Measurements from ENCODE around the gene NOP9. TPM values are rescaled to one million over a fixed set of nuclear protein-coding genes. Genes with fewer than 3 reads are reported as not detected.

The NOP9 gene
- total RNA-seq, 2 donors from 2014 or later: 21.2 to 22.9 TPM

DNA sequence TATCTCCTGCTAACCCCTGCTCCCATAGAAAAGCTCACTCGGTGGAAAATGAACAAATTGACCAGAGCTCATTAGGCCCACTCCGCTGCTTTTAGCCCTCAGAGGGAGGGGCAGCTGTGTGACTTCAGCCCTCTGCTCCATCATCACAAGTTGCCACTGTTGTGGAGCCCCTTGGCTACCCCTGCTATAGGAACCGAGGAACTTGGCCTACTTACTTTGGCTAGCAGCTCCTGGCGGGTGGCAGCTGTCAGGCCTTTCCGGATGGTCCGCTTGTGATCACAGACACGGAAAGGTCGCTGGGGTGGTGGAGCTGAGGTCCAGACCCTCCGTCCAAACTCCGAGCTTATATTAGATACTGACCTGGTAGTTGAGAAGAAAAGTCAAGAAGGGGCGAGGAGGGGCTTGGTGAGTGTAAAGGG is 7.5 kb downstream of the NOP9 start:
- peaks cover 8% of the 10 kb centered on the region for H3K4me1 ChIP-seq (replicated peaks)
- intact Hi-C loops (cut with DNase I): no loop called here
- H3K4me3 ChIP-seq: no peak overlapping the region
- DNase-seq (ENCODE audit: low spot score): no peak
- 82% methylated on average over 11 of the region's 11 CpGs for WGBS
- H3K36me3 ChIP-seq: peaks cover 14 to 25% of the 10 kb centered on the region in 2 donors
- no peak overlapping the region for H3K27ac ChIP-seq
- TF ChIP-seq POLR2AphosphoS5 (IDR thresholded peaks at IDR 0.05) (no peak), POLR2A (IDR thresholded peaks at IDR 0.05) (no peak)
- TF ChIP-seq, protein P1, sequence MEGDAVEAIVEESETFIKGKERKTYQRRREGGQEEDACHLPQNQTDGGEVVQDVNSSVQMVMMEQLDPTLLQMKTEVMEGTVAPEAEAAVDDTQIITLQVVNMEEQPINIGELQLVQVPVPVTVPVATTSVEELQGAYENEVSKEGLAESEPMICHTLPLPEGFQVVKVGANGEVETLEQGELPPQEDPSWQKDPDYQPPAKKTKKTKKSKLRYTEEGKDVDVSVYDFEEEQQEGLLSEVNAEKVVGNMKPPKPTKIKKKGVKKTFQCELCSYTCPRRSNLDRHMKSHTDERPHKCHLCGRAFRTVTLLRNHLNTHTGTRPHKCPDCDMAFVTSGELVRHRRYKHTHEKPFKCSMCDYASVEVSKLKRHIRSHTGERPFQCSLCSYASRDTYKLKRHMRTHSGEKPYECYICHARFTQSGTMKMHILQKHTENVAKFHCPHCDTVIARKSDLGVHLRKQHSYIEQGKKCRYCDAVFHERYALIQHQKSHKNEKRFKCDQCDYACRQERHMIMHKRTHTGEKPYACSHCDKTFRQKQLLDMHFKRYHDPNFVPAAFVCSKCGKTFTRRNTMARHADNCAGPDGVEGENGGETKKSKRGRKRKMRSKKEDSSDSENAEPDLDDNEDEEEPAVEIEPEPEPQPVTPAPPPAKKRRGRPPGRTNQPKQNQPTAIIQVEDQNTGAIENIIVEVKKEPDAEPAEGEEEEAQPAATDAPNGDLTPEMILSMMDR (IDR thresholded peaks at IDR 0.05): no peak
- no peaks in the 10 kb centered on the region for H3K9me3 ChIP-seq
- no peaks in the 10 kb centered on the region for H3K27me3 ChIP-seq (replicated peaks; ENCODE audit: insufficient read depth)

GRCh38 chr14:24307575-24308341 is 8.1 kb downstream of the NOP9 start, which contains the start of gene CIDEB:
Gene CIDEB, minus strand, starts transcription at chr14:24307977. Its CDS starts 119 bp downstream, at chr14:24307858.
- Histone ChIP-seq H3K9me3 (no peaks in the 10 kb centered on the region), H3K27me3 (replicated peaks; ENCODE audit: insufficient read depth) (no peaks in the 10 kb centered on the region), H3K4me1 (replicated peaks) (peaks cover 8% of the 10 kb centered on the region), H3K36me3 (peaks cover 8 to 19% of the 10 kb centered on the region in 2 donors), H3K4me3 (no peak within 1 kb of the TSS), H3K27ac (no peak within 1 kb of the TSS)
- WGBS: 57% methylated on average over 6 of the region's 6 CpGs
- intact Hi-C loops (cut with DNase I): no loop called here
- peak; percentile 28 for DNase-seq (ENCODE audit: low spot score)
- TF ChIP-seq, protein P1 (IDR thresholded peaks at IDR 0.05): peak; percentile 66 to 90 (median 74)
- TF ChIP-seq POLR2AphosphoS5 (IDR thresholded peaks at IDR 0.05) (no peak), POLR2A (IDR thresholded peaks at IDR 0.05) (no peak)

GRCh38 chr14:24308342-24309124 is 8.9 kb downstream of the NOP9 start:
- Histone ChIP-seq H3K4me3 (no peak overlapping the region), H3K27ac (no peak overlapping the region), H3K36me3 (peaks cover 7 to 18% of the 10 kb centered on the region in 2 donors), H3K4me1 (replicated peaks) (peaks cover 8% of the 10 kb centered on the region), H3K27me3 (replicated peaks; ENCODE audit: insufficient read depth) (no peaks in the 10 kb centered on the region), H3K9me3 (no peaks in the 10 kb centered on the region)
- WGBS: 77% methylated on average over 7 of the region's 7 CpGs
- no peak for DNase-seq (ENCODE audit: low spot score)
- TF ChIP-seq, protein P1 (IDR thresholded peaks at IDR 0.05): no peak
- TF ChIP-seq POLR2AphosphoS5 (IDR thresholded peaks at IDR 0.05) (no peak), POLR2A (IDR thresholded peaks at IDR 0.05) (no peak)
- intact Hi-C loops (cut with DNase I): no loop called here

GRCh38 chr14:24309538-24310264 is 10.1 kb downstream of the NOP9 start, which contains the start of gene LTB4R2:
Gene LTB4R2, plus strand, starts transcription at chr14:24310140. Its CDS starts 525 bp downstream, at chr14:24310665.
- WGBS: 25% methylated on average over 5 of the region's 5 CpGs
- H3K27me3 ChIP-seq (replicated peaks; ENCODE audit: insufficient read depth): no peaks in the 10 kb centered on the region
- TF ChIP-seq POLR2A (IDR thresholded peaks at IDR 0.05) (no peak), POLR2AphosphoS5 (IDR thresholded peaks at IDR 0.05) (no peak)
- TF ChIP-seq, protein P1 (IDR thresholded peaks at IDR 0.05): peak in 2 of 4 experiments; percentile 13 to 22
- peak; percentile 43 for DNase-seq (ENCODE audit: low spot score)
- H3K36me3 ChIP-seq: peaks cover 0 to 6% of the 10 kb centered on the region in 2 donors
- H3K4me3 ChIP-seq: peak within 1 kb of the TSS; percentile 34 to 39
- H3K9me3 ChIP-seq: no peaks in the 10 kb centered on the region
- peak within 1 kb of the TSS; percentile 73 to 83 for H3K27ac ChIP-seq
- intact Hi-C loops (cut with DNase I): no loop called here
- peaks cover 8% of the 10 kb centered on the region for H3K4me1 ChIP-seq (replicated peaks)
